ENCODE data around the gene PTPRJ.

DNA sequence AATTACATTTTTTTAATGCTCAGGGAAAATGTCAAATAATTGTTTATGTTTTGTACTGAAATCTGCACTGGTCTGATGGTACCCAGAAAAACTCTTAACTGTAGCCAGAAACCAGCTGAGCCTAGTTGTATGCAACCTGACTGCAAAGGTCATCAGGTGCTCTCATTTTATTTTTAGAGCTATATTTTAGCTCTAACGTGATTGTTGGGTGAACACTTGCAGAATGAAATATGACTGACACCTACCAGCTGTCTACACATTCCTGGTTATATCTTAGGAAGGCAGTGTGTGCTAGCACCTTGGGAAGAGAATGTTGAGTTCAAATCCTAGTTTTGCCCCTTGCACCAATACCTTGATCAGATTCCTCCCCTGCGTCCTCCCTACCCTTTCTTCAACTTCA is 23.6 kb downstream of the PTPRJ start:
- TF ChIP-seq SP1 (IDR thresholded peaks at IDR 0.05) (no peak), TARDBP (IDR thresholded peaks at IDR 0.05) (no peak), FOXA1 (IDR thresholded peaks at IDR 0.05) (no peak), PKNOX1 (IDR thresholded peaks at IDR 0.05) (no peak; the same call in 1 of the 2 replicates), NFRKB (IDR thresholded peaks at IDR 0.05) (no peak), BHLHE40 (IDR thresholded peaks at IDR 0.05; ENCODE audit: borderline replicate concordance) (no peak)

Data from HEK293T (cell line).